ENCODE measurements around the gene ITGA11.

DNA sequence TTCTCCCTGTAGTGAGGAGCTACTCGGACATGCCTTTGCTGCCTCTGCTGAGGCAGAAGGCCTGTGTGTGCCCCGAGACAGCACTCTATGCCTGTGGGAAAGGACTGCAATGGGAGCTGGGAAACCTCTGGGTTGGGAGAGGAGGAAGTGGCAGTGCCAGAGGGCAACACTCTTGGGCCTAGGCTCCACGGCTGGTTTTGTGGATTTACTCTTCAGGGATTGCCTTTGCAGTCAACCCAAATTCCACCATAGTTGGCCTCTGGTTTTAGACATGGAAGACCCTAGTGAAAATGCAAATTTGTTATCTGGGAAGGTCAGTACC is 46.8 kb downstream of the ITGA11 start:
- TF ChIP-seq, protein P1, sequence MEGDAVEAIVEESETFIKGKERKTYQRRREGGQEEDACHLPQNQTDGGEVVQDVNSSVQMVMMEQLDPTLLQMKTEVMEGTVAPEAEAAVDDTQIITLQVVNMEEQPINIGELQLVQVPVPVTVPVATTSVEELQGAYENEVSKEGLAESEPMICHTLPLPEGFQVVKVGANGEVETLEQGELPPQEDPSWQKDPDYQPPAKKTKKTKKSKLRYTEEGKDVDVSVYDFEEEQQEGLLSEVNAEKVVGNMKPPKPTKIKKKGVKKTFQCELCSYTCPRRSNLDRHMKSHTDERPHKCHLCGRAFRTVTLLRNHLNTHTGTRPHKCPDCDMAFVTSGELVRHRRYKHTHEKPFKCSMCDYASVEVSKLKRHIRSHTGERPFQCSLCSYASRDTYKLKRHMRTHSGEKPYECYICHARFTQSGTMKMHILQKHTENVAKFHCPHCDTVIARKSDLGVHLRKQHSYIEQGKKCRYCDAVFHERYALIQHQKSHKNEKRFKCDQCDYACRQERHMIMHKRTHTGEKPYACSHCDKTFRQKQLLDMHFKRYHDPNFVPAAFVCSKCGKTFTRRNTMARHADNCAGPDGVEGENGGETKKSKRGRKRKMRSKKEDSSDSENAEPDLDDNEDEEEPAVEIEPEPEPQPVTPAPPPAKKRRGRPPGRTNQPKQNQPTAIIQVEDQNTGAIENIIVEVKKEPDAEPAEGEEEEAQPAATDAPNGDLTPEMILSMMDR (CRISPR knock-in tag; IDR thresholded peaks at IDR 0.05), result no peak
- TF ChIP-seq HNRNPK (IDR thresholded peaks at IDR 0.05; ENCODE audit: low read depth, low read length, poor library complexity, severe bottlenecking) (no peak), CREB1 (IDR thresholded peaks at IDR 0.05) (no peak), CREB1 (CRISPR knock-in tag; IDR thresholded peaks at IDR 0.05) (no peak), ZNF207 (IDR thresholded peaks at IDR 0.05; ENCODE audit: borderline replicate concordance) (no peak), TBX3 (IDR thresholded peaks at IDR 0.05; ENCODE audit: borderline replicate concordance) (no peak), NFE2L1 (CRISPR knock-in tag; IDR thresholded peaks at IDR 0.05; ENCODE audit: borderline replicate concordance) (no peak), ZNF777 (CRISPR knock-in tag; IDR thresholded peaks at IDR 0.05) (no peak), NFIC (IDR thresholded peaks at IDR 0.05; ENCODE audit: low read length) (no peak), POLR2A (IDR thresholded peaks at IDR 0.05; ENCODE audit: insufficient read depth in 1 of 2, low read depth in 2 of 2, low read length in 2 of 2) (no peak), EP300 (IDR thresholded peaks at IDR 0.05; ENCODE audit: low read depth in 2 of 2, low read length in 2 of 2) (no peak), EP300 (CRISPR knock-in tag; IDR thresholded peaks at IDR 0.05; ENCODE audit: borderline replicate concordance) (no peak)
- TF ChIP-seq, protein P2, sequence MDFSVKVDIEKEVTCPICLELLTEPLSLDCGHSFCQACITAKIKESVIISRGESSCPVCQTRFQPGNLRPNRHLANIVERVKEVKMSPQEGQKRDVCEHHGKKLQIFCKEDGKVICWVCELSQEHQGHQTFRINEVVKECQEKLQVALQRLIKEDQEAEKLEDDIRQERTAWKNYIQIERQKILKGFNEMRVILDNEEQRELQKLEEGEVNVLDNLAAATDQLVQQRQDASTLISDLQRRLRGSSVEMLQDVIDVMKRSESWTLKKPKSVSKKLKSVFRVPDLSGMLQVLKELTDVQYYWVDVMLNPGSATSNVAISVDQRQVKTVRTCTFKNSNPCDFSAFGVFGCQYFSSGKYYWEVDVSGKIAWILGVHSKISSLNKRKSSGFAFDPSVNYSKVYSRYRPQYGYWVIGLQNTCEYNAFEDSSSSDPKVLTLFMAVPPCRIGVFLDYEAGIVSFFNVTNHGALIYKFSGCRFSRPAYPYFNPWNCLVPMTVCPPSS (IDR thresholded peaks at IDR 0.05), result no peak
